ENCODE results near the gene HOXD9.

HOXD9 gene

DNA sequence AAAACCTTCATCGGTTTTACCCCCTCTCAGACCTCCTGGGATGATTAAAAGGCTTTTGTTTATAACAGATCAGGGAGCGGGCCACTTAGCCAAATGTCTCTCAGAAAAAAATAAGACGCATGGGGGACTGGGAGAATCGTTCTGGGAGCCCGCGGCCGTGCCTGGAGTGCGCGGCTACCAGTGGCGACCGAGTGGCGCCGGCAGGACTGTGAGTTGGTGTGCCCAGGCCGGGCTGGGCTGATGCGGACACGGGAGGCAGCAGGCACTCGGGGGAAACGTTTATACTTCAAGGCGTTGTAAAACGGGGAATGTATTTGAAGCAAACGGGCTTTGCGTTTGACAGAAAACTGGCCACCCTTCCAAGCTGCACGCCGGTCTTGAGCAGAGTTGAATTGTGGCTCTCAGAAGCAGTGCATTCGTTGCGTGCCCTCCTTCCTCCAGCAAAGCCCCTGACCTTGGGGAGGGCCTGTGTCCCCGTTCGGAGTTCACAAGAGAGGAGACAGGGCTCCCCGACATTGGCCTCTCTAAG is 10.6 kb upstream of the HOXD9 start:
- no peak for DNase-seq

GRCh38 chr2:176112375-176113302 is 9.9 kb upstream of the HOXD9 start:
- no peak for DNase-seq

DNA sequence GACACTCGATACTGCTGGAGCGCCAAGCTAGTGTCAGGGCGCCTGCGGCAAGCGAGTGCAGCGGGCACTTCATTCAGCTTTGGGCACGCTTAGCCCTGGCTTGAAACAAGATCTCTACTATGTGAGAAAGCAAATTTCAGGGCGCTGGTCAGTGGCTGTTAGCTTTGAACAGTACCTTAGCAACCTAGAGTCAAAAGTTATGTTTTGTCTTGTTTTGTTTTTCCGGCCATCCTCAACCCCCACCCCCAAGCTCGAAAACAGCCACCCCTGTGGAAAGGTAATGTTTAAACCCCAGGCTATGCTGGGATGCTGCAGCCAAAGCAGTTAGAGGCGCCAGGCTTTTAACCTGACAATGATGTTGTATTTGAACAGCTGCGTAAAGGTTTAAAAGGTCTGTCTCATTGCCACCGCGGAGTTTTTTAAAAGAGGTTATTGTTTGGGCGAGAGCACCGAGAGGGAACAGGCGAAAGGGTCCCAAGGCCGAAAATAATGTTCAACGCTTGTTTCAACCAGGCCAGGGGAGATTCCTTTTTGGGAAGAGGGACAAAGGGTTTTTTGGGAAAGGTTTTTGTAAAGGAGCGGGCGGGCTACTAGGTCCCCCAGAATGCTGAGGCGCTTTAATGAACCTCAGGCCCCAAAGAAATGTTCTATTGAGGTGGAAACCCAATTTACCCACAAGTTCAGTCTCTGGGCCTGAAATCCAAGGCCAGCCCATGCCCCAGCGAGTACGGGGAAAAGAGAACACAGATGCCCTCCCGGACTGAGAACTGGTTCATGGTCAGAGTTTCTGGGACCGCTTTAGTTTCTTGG is 8.2 kb upstream of the HOXD9 start:
- DNase-seq, result peak; percentile 85

- no peak for DNase-seq
These were observed 7.4 kb upstream of the HOXD9 start for GRCh38 chr2:176114930-176115625.

DNA sequence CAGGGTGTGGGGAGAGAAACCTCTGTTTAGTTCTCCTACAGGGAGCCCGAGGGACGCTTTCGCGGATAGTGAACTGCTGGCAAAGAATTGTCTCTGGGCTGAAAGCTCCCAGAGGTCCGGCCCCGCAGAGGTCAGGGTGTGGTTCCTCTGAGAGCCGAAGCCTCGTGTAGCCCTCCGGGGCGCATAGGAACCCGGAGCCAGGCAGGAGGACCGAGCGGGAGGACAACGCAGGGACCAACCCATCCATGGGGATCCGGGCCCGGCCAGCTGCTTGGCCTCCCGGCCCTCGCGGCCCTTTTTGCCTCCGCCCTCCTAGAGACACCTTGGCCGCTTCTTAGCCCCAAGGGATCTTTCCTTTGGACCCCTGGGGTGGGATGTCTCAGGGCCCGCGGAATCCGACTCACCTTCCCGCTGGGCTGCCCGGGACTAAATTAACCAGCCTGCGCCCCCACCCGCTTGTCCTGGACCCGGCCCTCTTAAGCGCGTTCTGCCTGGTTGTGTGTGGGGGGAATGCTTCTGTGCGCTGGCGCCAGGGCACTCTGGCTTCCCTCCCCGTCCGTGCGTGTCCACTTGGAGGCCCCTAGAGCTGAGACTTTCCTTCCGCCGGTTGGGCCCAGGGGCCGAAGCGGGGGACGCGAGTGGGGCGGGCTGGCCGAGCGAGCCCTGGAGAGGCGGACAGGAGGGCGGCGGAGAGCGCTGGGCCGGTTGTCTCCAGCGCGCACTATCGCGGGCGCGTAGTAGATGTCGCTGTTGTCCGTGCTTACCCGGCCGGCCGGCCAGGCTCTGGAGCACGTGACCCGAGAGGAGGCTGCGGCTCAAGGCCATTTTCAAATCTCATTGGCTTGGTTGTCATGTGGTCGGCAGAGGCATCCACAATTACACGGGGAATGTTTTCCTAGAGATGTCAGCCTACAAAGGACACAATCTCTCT is 6.4 kb upstream of the HOXD9 start, which contains the start of gene HOXD10:
HOXD10 (plus strand) TSS at position 896 of the 931 bp plus-strand sequence. CDS start 56 bp downstream, outside the sequence.
- DNase-seq, result no peak

DNA sequence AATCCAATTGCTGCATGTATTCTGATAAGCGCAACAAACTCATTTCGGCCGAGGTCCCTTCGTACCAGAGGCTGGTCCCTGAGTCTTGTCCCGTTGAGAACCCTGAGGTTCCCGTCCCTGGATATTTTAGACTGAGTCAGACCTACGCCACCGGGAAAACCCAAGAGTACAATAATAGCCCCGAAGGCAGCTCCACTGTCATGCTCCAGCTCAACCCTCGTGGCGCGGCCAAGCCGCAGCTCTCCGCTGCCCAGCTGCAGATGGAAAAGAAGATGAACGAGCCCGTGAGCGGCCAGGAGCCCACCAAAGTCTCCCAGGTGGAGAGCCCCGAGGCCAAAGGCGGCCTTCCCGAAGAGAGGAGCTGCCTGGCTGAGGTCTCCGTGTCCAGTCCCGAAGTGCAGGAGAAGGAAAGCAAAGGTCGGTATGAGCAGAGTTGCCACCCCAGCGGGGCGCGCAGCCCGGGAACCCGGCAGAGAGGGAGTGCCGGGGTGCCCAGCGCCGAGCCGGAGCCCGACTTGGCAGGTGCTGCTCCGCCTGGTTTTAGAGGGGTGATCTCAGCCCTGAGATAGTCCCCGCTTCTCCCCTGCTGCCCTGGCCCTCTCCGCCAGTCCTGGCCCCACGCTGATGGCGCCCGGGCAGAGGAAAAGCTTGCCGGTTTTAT is 5.2 kb upstream of the HOXD9 start:
- no peak for DNase-seq

- DNase-seq, result no peak
These were observed 4.6 kb upstream of the HOXD9 start for GRCh38 chr2:176117823-176118371.

DNA sequence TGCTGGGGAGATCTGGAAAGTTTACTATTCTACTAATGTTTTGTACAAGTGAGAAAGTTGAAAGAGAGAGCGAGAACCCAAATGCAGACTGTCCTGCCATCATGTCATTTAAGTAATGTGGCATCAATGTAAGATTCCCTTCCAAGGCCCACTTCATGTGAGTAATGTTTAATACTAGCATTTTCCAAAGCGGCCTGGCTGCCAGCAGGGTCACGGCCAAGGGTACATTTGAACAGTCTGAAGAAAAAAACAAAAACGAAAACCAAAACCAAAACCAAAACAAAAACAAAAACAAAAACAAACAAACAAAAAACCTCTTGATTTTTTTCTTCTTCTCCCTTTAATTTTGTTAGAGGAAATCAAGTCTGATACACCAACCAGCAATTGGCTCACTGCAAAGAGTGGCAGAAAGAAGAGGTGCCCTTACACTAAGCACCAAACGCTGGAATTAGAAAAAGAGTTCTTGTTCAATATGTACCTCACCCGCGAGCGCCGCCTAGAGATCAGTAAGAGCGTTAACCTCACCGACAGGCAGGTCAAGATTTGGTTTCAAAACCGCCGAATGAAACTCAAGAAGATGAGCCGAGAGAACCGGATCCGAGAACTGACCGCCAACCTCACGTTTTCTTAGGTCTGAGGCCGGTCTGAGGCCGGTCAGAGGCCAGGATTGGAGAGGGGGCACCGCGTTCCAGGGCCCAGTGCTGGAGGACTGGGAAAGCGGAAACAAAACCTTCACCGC is 3.7 kb upstream of the HOXD9 start:
- peak; percentile 64 for DNase-seq

GRCh38 chr2:176120364-176121189 is 1.9 kb upstream of the HOXD9 start:
- DNase-seq, result no peak

- DNase-seq, result no peak
These were observed 1.1 kb upstream of the HOXD9 start for GRCh38 chr2:176121190-176122051.

DNA sequence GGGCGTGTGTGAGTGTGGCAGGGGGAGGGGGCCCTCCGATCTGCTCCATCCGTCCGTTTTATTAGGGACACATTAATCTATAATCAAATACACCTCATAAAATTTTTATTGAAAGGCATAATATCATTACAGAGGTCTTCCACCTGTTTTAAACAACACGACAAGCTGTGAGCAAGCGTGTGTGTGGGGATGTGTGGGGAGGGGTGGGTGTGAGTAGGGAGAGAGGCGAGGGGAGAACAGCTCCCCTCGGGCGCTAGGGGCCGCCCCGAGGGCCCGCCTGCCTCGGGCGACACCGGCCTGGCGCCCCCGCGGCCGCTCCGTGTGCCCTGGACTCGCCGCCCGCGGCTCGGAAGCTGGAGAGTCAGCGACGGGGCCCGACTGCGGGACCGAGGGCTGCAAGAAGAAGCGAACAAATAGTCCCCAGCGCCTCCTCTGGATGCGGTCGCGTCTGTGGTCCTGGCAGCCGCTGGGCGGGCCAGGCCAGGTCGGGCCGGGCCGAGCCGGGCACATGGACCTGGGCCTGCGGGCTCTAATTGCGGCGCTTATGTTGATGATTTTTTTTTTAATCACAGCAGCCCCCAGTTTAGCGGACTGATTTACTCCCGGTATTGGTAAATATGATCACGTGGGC is 352 bp upstream of the HOXD9 start:
- DNase-seq, result no peak

DNA sequence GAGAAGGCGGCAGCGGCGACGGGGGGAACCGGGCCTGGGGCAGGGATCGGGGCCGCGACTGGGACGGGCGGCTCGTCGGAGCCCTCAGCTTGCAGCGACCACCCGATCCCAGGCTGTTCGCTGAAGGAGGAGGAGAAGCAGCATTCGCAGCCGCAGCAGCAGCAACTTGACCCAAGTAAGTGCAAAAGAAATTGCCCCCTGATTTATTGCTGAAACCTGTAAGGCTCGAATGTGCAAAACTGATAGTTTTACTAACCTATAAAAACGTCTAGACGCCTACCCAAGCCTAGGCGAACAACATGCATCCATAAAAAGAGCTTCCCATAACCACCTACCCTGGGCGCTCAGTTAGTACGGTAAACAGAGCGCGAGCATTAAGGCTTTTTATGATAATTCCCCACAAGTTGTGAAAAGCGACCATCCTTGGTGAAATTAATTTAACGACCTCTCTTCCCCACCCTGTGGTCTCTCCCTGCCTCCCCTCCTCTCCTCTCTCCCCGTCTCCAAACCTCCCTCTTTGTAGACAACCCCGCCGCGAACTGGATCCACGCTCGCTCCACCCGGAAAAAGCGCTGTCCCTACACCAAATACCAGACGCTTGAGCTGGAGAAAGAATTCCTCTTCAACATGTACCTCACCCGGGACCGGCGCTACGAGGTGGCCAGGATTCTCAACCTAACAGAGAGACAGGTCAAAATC is 1.0 kb downstream of the HOXD9 start:
- no peak for DNase-seq

GRCh38 chr2:176124110-176124946 is 1.8 kb downstream of the HOXD9 start:
- no peak for DNase-seq

DNA sequence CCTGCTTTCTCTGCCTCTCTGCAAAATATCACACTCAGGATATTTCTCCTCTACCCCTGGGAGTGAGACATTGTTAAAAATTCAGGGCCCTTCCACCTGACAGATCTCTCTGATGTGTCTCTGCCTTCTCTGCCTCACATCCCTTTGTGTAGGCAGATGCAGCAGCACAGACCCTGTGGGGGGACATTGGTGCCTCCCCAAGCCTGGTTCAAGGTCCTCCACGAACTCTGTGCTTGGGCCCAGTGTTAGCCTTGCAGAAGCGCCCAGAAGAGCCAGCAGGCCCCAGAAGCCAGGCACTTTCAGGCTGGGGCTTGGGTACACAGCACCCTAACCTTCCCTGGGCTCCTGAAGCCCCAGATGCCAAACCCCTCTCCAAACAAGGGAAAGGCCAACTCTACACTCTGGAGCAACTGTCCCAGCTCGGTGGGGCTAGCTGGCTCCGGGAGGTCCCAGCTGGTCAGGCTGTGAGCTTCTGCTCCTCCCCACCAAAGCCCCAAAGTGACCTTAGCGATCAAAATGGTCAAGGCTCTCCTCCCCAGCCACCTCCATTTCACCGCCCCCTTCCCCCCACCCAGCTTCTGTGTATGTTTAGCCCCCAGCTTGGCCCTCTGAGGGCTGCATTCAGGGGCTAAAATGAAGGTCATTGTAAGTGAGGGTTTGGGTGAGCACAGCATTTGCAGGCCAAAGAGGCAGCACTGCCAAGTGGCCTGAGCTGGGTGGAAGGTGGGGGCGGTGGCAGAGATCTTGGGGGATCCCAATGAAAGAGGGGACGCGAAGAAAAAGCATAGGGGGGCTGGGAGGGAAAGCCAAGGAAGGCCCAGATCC is 2.6 kb downstream of the HOXD9 start:
- DNase-seq, result no peak

DNA sequence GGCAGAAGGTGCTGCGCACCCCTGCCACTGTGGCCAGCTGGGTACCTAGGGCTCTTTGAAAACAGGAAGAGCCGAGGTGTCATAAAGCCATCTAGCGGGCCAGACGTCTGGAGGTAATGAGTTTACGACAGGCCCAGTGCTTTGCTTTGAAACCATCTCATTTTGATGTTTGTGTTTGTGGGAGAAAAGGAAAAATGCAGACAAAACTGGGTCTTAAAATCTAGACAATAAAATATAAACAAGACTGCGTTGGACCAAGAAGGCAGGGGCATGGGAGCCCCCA is 3.2 kb downstream of the HOXD9 start:
- no peak for DNase-seq

Data from NCI-H2029 treated with DMSO at 0.1 percent for 48 hours (cell line).